ENCODE measurements around the gene CHODL.

CHODL gene

DNA sequence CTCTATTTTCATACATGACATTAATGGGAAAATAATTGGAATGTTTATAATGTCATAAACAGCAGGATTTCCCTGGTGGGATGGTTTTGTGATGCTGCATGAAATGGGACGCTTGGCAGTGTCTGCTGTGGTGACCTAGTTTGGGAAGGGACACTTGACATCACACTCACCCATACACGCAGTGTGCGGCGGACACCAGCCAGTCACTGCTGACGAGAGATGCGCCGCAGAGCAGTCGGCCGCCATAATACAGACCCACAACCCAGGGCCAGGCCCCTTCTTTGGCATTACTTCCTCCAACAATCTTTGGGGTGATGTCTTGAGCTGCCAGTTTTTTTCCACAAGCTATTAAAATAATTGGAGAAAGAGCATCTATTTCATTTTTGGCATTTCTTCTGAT lies 49.5 kb downstream of the CHODL start:
- DNase-seq = no peak

DNA sequence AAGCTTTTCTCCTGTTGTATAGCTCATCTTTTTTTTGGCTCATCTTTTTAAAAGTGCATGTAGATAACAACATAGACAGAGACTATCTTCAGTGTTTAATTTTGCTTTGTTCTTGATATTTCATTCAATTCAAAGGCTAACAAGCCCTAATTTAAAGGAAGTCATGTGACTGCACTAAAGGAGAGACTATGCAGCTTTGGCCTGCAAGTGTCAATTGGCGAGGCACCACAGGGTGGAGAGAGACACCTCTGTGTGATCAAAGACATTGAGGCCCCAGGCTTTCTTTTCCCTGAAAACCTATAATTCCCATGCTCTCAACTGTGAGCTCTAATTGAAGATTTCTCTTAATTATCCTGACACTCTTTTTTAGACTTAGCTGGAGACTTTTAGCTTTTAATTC lies 53.6 kb downstream of the CHODL start:
- DNase-seq = no peak

Measured in fibroblast of skin of scalp (primary cell).